Neural cell (in vitro differentiated cells): ENCODE data around the gene ARHGEF37. TPM values are rescaled to one million over a fixed set of nuclear protein-coding genes. Genes with fewer than 3 reads are reported as not detected.

Experiments used
- H2AFZ ChIP-seq: fragments of 200-600, 300-800 bp; sonication (generic), shearing (Covaris generic); 2 replicates; pipeline ENCODE4 v1.6.0; 2014; ENCODE audit warnings: low read depth, mild to moderate bottlenecking, antibody characterized with exemption, low read length, moderate library complexity
- H3F3A ChIP-seq: fragments of 200-600 bp; shearing (Covaris generic); 2 replicates; pipeline ENCODE4 v1.6.1; 2016; ENCODE audit warnings: mild to moderate bottlenecking, moderate library complexity, mixed read lengths, antibody characterized with exemption, low read length; ENCODE audit not compliant: insufficient read depth, poor library complexity, severe bottlenecking
- H3K27ac ChIP-seq: fragments of 200-600, 300-800 bp; sonication (generic), shearing (Covaris generic); 2 replicates; pipeline ENCODE4 v1.5.1; 2014; ENCODE audit warnings: mild to moderate bottlenecking, low read length, moderate library complexity
- H3K27me3 ChIP-seq: fragments of 300-800, 200-600 bp; sonication (generic), shearing (Covaris generic); 2 replicates; pipeline ENCODE4 v1.6.0; 2014; ENCODE audit warnings: mild to moderate bottlenecking, low read depth, low read length, moderate library complexity; ENCODE audit not compliant: insufficient read depth
- H3K36me3 ChIP-seq: fragments of 300-800, 200-600 bp; sonication (generic), shearing (Covaris generic); 2 replicates; pipeline ENCODE4 v1.5.1; 2014; ENCODE audit warnings: mild to moderate bottlenecking, antibody characterized with exemption, low read length, moderate library complexity; ENCODE audit not compliant: insufficient read depth
- H3K4me2 ChIP-seq: fragments of 300-800, 200-600 bp; sonication (generic), shearing (Covaris generic); 2 replicates; pipeline ENCODE4 v1.6.0; 2014; ENCODE audit warnings: mild to moderate bottlenecking, low read length
- H3K4me3 ChIP-seq: fragments of 300-800, 200-600 bp; sonication (generic), shearing (Covaris generic); 2 replicates; pipeline ENCODE4 v1.5.1; 2014; ENCODE audit warnings: mild to moderate bottlenecking, low read length, moderate library complexity
- H3K79me2 ChIP-seq: fragments of 200-600 bp; shearing (Covaris generic); replicated peaks from 2 replicates; pipeline ENCODE4 v1.6.0; 2014; ENCODE audit warnings: mild to moderate bottlenecking, low read length, moderate library complexity; ENCODE audit not compliant: insufficient read depth
- H3K9ac ChIP-seq: fragments of 300-800, 200-600 bp; sonication (generic), shearing (Covaris generic); 2 replicates; pipeline ENCODE4 v1.6.1; 2016; ENCODE audit warnings: mild to moderate bottlenecking, low read length, mixed read lengths
- H3K9me2 ChIP-seq: fragments of 200-600 bp; shearing (Covaris generic); 2 replicates; pipeline ENCODE4 v1.6.1; 2016; ENCODE audit warnings: mild to moderate bottlenecking, low read length, mixed read lengths; ENCODE audit not compliant: insufficient read depth
- H3K9me3 ChIP-seq: fragments of 200-600, 300-800 bp; sonication (generic), shearing (Covaris generic); 2 replicates; pipeline ENCODE4 v1.6.1; 2016; ENCODE audit warnings: mild to moderate bottlenecking, mixed run types, low read length, moderate library complexity, mixed read lengths
- H4K20me1 ChIP-seq: fragments of 200-600 bp; shearing (Covaris generic); 2 replicates; pipeline ENCODE4 v1.6.1; 2016; ENCODE audit warnings: mild to moderate bottlenecking, mixed run types; ENCODE audit not compliant: insufficient read depth
- EP300 ChIP-seq: fragments of 450-650 bp; conservative IDR thresholded peaks from 2 replicates; pipeline ENCODE4 v1.6.1; 2014; ENCODE audit warnings: antibody characterized with exemption, mild to moderate bottlenecking, moderate library complexity; ENCODE audit not compliant: poor library complexity, severe bottlenecking
- EZH2 ChIP-seq: fragments of 200-600, 300-800 bp; shearing (Covaris generic), sonication (generic); IDR thresholded peaks from 2 replicates; pipeline ENCODE4 v1.6.1; 2014; ENCODE audit warnings: antibody characterized with exemption, low read length, borderline replicate concordance, mild to moderate bottlenecking; ENCODE audit not compliant: insufficient read depth, poor library complexity, severe bottlenecking
- MXI1 ChIP-seq: fragments of 450-650 bp; conservative IDR thresholded peaks from 2 replicates; pipeline ENCODE4 v1.6.1; 2014; ENCODE audit warnings: antibody characterized with exemption, mild to moderate bottlenecking; ENCODE audit not compliant: poor library complexity, severe bottlenecking
- POLR2AphosphoS5 ChIP-seq: IDR thresholded peaks from 2 replicates; pipeline ENCODE4 v1.6.1; 2012
- RAD21 ChIP-seq: fragments of 450-650 bp; conservative IDR thresholded peaks from 2 replicates; pipeline ENCODE4 v1.6.1; 2014; ENCODE audit warnings: antibody characterized with exemption, mild to moderate bottlenecking, moderate library complexity
- SMC3 ChIP-seq: fragments of 450-650 bp; conservative IDR thresholded peaks from 2 replicates; pipeline ENCODE4 v1.6.1; 2014; ENCODE audit warnings: antibody characterized with exemption, mild to moderate bottlenecking, moderate library complexity; ENCODE audit not compliant: poor library complexity
- TAF1 ChIP-seq: IDR thresholded peaks from 2 replicates; pipeline ENCODE4 v1.6.1; 2012; ENCODE audit warnings: low read depth
- polyA plus RNA-seq: library from polyadenylated mRNA; depleted of rRNA; stranded (reverse); fragments of >200 nt; gene quantifications from 2 replicates; pipeline ENCODE4 v1.2.3, GENCODE V29; 2014
- TF ChIP-seq, protein P1 (sequence below): fragments of 450-650 bp; IDR thresholded peaks from 2 replicates; pipeline ENCODE4 v1.5.1; 2014; ENCODE audit warnings: antibody characterized with exemption, mild to moderate bottlenecking, moderate library complexity; ENCODE audit not compliant: poor library complexity, severe bottlenecking
- TF ChIP-seq, protein P2 (sequence below): IDR thresholded peaks from 2 replicates; pipeline ENCODE4 v1.6.1; 2012; ENCODE audit warnings: borderline replicate concordance

Gene ARHGEF37
- polyA plus RNA-seq, 1 donor from 2014 or later = 0.53 TPM

DNA sequence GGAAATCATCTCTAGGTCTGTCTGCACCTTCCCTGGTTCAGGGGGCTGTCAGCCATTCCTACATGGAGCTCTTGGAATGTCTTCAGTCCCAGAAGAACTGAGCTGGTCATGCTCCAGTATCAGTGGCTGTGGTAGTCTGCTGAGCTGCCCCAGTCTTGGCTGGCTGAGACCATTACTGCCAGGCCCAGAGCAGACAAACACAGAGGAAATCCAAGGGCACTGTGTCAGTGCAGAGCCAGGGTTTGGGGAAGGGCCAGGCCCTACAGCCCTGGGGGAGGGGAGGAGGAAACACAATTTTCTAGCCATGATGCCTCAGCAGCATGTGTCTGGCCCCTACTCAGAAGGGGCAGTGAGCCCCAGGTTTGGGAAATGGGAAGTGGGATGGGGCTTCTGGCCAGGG lies 58.4 kb downstream of the ARHGEF37 start:
- H3K4me2 ChIP-seq = no peak overlapping the region
- no peak overlapping the region for H2AFZ ChIP-seq
- H4K20me1 ChIP-seq = no peaks in the 10 kb centered on the region
- no peaks in the 10 kb centered on the region for H3K9me3 ChIP-seq
- H3K9me2 ChIP-seq = no peaks in the 10 kb centered on the region
- no peak overlapping the region for H3K4me3 ChIP-seq
- H3K27me3 ChIP-seq = no peaks in the 10 kb centered on the region
- H3F3A ChIP-seq = no peaks in the 10 kb centered on the region
- H3K9ac ChIP-seq = no peak overlapping the region
- H3K27ac ChIP-seq = no peak overlapping the region
- H3K79me2 ChIP-seq = no peaks in the 10 kb centered on the region
- no peaks in the 10 kb centered on the region for H3K36me3 ChIP-seq
- TF ChIP-seq EZH2 (no peak), POLR2AphosphoS5 (no peak), RAD21 (no peak)
- TF ChIP-seq, protein P1, sequence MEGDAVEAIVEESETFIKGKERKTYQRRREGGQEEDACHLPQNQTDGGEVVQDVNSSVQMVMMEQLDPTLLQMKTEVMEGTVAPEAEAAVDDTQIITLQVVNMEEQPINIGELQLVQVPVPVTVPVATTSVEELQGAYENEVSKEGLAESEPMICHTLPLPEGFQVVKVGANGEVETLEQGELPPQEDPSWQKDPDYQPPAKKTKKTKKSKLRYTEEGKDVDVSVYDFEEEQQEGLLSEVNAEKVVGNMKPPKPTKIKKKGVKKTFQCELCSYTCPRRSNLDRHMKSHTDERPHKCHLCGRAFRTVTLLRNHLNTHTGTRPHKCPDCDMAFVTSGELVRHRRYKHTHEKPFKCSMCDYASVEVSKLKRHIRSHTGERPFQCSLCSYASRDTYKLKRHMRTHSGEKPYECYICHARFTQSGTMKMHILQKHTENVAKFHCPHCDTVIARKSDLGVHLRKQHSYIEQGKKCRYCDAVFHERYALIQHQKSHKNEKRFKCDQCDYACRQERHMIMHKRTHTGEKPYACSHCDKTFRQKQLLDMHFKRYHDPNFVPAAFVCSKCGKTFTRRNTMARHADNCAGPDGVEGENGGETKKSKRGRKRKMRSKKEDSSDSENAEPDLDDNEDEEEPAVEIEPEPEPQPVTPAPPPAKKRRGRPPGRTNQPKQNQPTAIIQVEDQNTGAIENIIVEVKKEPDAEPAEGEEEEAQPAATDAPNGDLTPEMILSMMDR = no peak

DNA sequence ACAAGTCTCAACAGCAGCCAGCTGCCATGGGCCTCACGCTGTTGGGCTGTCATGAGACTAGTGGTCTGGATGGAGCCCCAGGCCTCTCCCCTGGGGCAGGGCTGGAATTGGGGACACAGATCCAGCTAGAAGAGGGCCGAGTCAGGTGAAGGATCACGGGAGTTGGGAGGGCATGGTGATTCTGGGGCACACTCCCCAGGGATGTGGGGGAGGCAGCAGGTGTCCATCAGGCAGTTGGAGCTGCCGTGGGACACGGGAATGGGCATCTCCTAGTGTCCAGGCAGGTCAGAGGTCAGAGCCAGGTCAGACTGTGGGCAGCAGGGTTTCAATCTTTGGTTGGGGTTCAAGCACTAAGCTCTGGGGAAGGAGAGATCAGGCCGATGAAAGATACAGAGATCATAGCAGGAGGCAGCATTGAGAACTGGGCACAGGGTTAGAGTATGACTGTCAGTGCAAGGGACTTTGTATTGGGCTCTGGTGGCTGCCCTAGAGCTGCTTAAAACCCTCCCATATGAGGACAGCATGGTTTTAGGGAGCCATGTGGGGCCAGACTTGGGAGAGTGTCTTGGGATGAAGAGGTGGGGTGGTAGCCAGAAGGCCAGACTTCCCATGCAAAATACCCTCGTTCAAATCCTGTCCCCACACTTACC lies 59.2 kb downstream of the ARHGEF37 start:
- Histone ChIP-seq H3F3A (no peaks in the 10 kb centered on the region), H3K27me3 (no peaks in the 10 kb centered on the region), H2AFZ (no peak overlapping the region), H3K79me2 (no peaks in the 10 kb centered on the region), H3K36me3 (no peaks in the 10 kb centered on the region), H4K20me1 (no peaks in the 10 kb centered on the region), H3K9ac (no peak overlapping the region), H3K9me3 (no peaks in the 10 kb centered on the region), H3K9me2 (no peaks in the 10 kb centered on the region), H3K4me2 (no peak overlapping the region), H3K27ac (no peak overlapping the region), H3K4me3 (no peak overlapping the region)
- TF ChIP-seq TAF1 = no peak
- no peak for TF ChIP-seq RAD21
- no peak for TF ChIP-seq MXI1
- TF ChIP-seq SMC3 = no peak
- TF ChIP-seq EZH2 = no peak
- TF ChIP-seq, protein P1 = no peak
- TF ChIP-seq, protein P2, sequence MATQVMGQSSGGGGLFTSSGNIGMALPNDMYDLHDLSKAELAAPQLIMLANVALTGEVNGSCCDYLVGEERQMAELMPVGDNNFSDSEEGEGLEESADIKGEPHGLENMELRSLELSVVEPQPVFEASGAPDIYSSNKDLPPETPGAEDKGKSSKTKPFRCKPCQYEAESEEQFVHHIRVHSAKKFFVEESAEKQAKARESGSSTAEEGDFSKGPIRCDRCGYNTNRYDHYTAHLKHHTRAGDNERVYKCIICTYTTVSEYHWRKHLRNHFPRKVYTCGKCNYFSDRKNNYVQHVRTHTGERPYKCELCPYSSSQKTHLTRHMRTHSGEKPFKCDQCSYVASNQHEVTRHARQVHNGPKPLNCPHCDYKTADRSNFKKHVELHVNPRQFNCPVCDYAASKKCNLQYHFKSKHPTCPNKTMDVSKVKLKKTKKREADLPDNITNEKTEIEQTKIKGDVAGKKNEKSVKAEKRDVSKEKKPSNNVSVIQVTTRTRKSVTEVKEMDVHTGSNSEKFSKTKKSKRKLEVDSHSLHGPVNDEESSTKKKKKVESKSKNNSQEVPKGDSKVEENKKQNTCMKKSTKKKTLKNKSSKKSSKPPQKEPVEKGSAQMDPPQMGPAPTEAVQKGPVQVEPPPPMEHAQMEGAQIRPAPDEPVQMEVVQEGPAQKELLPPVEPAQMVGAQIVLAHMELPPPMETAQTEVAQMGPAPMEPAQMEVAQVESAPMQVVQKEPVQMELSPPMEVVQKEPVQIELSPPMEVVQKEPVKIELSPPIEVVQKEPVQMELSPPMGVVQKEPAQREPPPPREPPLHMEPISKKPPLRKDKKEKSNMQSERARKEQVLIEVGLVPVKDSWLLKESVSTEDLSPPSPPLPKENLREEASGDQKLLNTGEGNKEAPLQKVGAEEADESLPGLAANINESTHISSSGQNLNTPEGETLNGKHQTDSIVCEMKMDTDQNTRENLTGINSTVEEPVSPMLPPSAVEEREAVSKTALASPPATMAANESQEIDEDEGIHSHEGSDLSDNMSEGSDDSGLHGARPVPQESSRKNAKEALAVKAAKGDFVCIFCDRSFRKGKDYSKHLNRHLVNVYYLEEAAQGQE = no peak
- TF ChIP-seq EP300 = no peak
- no peak for TF ChIP-seq POLR2AphosphoS5
